ENCODE measurements around the gene C17orf100.

Gene C17orf100

GRCh38 chr17:6605142-6605541, 46.4 kb upstream of the C17orf100 start:
- no peaks in the 10 kb centered on the region for H3K9me2 ChIP-seq (replicated peaks; ENCODE audit: low read depth, low read length)
- peaks cover 70% of the 10 kb centered on the region; the same call in 1 of the 2 replicates for H3K36me3 ChIP-seq (ENCODE audit: insufficient read depth, low read length)
- H2AFZ ChIP-seq (ENCODE audit: low read length) = no peak overlapping the region
- H3K4me2 ChIP-seq (ENCODE audit: low read depth, low read length, poor library complexity, severe bottlenecking) = no peak overlapping the region
- no peaks in the 10 kb centered on the region for H3K4me1 ChIP-seq (ENCODE audit: insufficient read depth, low read length, poor library complexity, severe bottlenecking)
- no peaks in the 10 kb centered on the region for H4K20me1 ChIP-seq (ENCODE audit: insufficient read depth, low read length, poor library complexity, severe bottlenecking)
- no peaks in the 10 kb centered on the region for H3K79me2 ChIP-seq (ENCODE audit: insufficient read depth, low read length)
- TF ChIP-seq CTCF (conservative IDR thresholded peaks at IDR 0.05; ENCODE audit: low read length) (no peak), EZH2phosphoT487 (IDR thresholded peaks at IDR 0.05; ENCODE audit: borderline replicate concordance) (no peak)
- no peaks in the 10 kb centered on the region for H3K9me3 ChIP-seq (ENCODE audit: insufficient read depth, low read depth, low read length)
- no peak overlapping the region for H3K9ac ChIP-seq (ENCODE audit: low read depth, low read length, poor library complexity, severe bottlenecking)
- no peak overlapping the region for H3K4me3 ChIP-seq (ENCODE audit: low read length, poor library complexity, severe bottlenecking)
- H3K27me3 ChIP-seq (ENCODE audit: insufficient read depth, low read length, poor library complexity, severe bottlenecking) = no peaks in the 10 kb centered on the region
- H3F3A ChIP-seq (ENCODE audit: low read depth) = no peaks in the 10 kb centered on the region

GRCh38 chr17:6608321-6608720, 43.2 kb upstream of the C17orf100 start:
- H3K9me2 ChIP-seq (replicated peaks; ENCODE audit: low read depth, low read length) = no peaks in the 10 kb centered on the region
- peaks cover 65% of the 10 kb centered on the region; the same call in 1 of the 2 replicates for H3K36me3 ChIP-seq (ENCODE audit: insufficient read depth, low read length)
- no peaks in the 10 kb centered on the region for H3K4me1 ChIP-seq (ENCODE audit: insufficient read depth, low read length, poor library complexity, severe bottlenecking)
- no peaks in the 10 kb centered on the region for H3F3A ChIP-seq (ENCODE audit: low read depth)
- H3K9ac ChIP-seq (ENCODE audit: low read depth, low read length, poor library complexity, severe bottlenecking) = no peak overlapping the region
- TF ChIP-seq CTCF (conservative IDR thresholded peaks at IDR 0.05; ENCODE audit: low read length) = no peak
- TF ChIP-seq EZH2phosphoT487 (IDR thresholded peaks at IDR 0.05; ENCODE audit: borderline replicate concordance) = no peak
- no peaks in the 10 kb centered on the region for H3K79me2 ChIP-seq (ENCODE audit: insufficient read depth, low read length)
- no peaks in the 10 kb centered on the region for H3K9me3 ChIP-seq (ENCODE audit: insufficient read depth, low read depth, low read length)
- no peak overlapping the region for H3K4me2 ChIP-seq (ENCODE audit: low read depth, low read length, poor library complexity, severe bottlenecking)
- no peak overlapping the region for H3K4me3 ChIP-seq (ENCODE audit: low read length, poor library complexity, severe bottlenecking)
- no peaks in the 10 kb centered on the region for H4K20me1 ChIP-seq (ENCODE audit: insufficient read depth, low read length, poor library complexity, severe bottlenecking)
- H2AFZ ChIP-seq (ENCODE audit: low read length) = no peak overlapping the region
- H3K27me3 ChIP-seq (ENCODE audit: insufficient read depth, low read length, poor library complexity, severe bottlenecking) = no peaks in the 10 kb centered on the region

- H3K4me3 ChIP-seq (ENCODE audit: low read length, poor library complexity, severe bottlenecking) = no peak overlapping the region
- H3K36me3 ChIP-seq (ENCODE audit: insufficient read depth, low read length) = peaks cover 55% of the 10 kb centered on the region; the same call in 1 of the 2 replicates
- no peaks in the 10 kb centered on the region for H3K9me3 ChIP-seq (ENCODE audit: insufficient read depth, low read depth, low read length)
- H3K9me2 ChIP-seq (replicated peaks; ENCODE audit: low read depth, low read length) = no peaks in the 10 kb centered on the region
- H3K9ac ChIP-seq (ENCODE audit: low read depth, low read length, poor library complexity, severe bottlenecking) = no peak overlapping the region
- no peaks in the 10 kb centered on the region for H4K20me1 ChIP-seq (ENCODE audit: insufficient read depth, low read length, poor library complexity, severe bottlenecking)
- H3K79me2 ChIP-seq (ENCODE audit: insufficient read depth, low read length) = no peaks in the 10 kb centered on the region
- no peak overlapping the region for H3K4me2 ChIP-seq (ENCODE audit: low read depth, low read length, poor library complexity, severe bottlenecking)
- no peak overlapping the region for H2AFZ ChIP-seq (ENCODE audit: low read length)
- no peak for TF ChIP-seq EZH2phosphoT487 (IDR thresholded peaks at IDR 0.05; ENCODE audit: borderline replicate concordance)
- TF ChIP-seq CTCF (conservative IDR thresholded peaks at IDR 0.05; ENCODE audit: low read length) = no peak
- no peaks in the 10 kb centered on the region for H3K27me3 ChIP-seq (ENCODE audit: insufficient read depth, low read length, poor library complexity, severe bottlenecking)
- no peaks in the 10 kb centered on the region for H3F3A ChIP-seq (ENCODE audit: low read depth)
- H3K4me1 ChIP-seq (ENCODE audit: insufficient read depth, low read length, poor library complexity, severe bottlenecking) = no peaks in the 10 kb centered on the region
These were observed 41.6 kb upstream of the C17orf100 start for GRCh38 chr17:6610011-6610410.
